ENCODE data around the gene ORAI3.

GRCh38 chr16:31001507-31002249, 52.8 kb downstream of the ORAI3 start:
- no peak for TF ChIP-seq CTCF (conservative IDR thresholded peaks at IDR 0.05; ENCODE audit: low read length)
- no peak for TF ChIP-seq EZH2phosphoT487 (IDR thresholded peaks at IDR 0.05; ENCODE audit: borderline replicate concordance, low read depth, low read length)
